ENCODE measurements around the gene CHRDL2.

DNA sequence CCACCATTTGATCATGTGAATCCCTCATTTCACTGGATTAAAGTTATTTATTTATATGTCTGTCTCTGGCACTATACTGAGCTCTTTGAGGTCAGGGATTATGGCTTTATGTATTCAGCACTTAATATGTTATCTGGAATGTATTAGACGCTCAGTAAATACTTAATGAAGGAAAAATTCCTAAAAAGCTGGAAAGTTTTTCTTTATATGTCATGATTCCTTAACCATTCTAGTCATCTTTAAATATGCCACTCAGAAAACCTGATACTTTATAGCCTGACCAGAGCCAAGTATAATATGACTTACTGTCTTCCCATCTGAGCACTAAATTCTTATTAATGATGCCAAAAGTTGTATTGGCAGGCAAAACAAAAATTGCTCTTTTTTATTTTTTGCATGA, 44.5 kb upstream of the CHRDL2 start:
- TF ChIP-seq EZH2phosphoT487 (IDR thresholded peaks at IDR 0.05; ENCODE audit: insufficient read depth, low read depth) (no peak), EZH2 (IDR thresholded peaks at IDR 0.05; ENCODE audit: insufficient read depth, poor library complexity, severe bottlenecking) (no peak)

All from GM23248 (cell line).